Measurements from ENCODE around the gene PAK3. TPM values are rescaled to one million over a fixed set of nuclear protein-coding genes. Genes with fewer than 3 reads are reported as not detected.
A peak's percentile ranks its signal among the peaks of the same experiment; 100 is the strongest.

Gene PAK3
- total RNA-seq, 1 donor from 2014 or later, result 0.27 TPM

- TF ChIP-seq CTCF (IDR thresholded peaks at IDR 0.05; ENCODE audit: borderline replicate concordance), result peak; percentile 33
- Histone ChIP-seq H3K9me3 (replicated peaks) (no peaks in the 10 kb centered on the region), H3K27ac (replicated peaks) (no peak overlapping the region), H3K36me3 (no peaks in the 10 kb centered on the region), H3K4me3 (no peak overlapping the region), H3K4me1 (no peaks in the 10 kb centered on the region), H3K27me3 (ENCODE audit: low read depth) (no peaks in the 10 kb centered on the region)
- intact Hi-C loops (cut with micrococcal nuclease), result no loop called here
- DNase-seq, result no peak
These were observed 68.7 kb downstream of the PAK3 start for GRCh38 chrX:111164728-111165127.

DNA sequence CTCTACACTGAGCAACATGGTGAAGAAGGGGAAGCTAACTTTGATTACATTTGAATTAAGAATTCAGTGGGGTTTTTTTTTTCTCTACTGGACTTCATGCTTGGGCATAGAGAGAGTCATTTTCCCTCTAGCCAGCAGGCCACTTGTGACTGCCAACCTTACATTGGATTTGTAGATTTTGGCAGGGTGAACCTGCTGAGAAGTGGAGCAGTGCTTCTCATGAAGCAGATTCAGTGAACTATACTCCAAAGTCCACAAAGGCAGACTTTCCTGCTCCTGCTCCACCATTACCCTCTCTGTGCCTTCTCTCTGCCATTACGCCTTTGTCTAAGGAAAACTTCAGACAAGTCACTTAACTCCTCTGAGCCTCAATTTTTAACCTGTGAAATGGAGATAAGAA, 69.9 kb downstream of the PAK3 start:
- H3K27me3 ChIP-seq (ENCODE audit: low read depth), result no peaks in the 10 kb centered on the region
- TF ChIP-seq CTCF (IDR thresholded peaks at IDR 0.05; ENCODE audit: borderline replicate concordance), result no peak
- H3K4me3 ChIP-seq, result no peak overlapping the region
- no peaks in the 10 kb centered on the region for H3K4me1 ChIP-seq
- DNase-seq, result no peak
- H3K36me3 ChIP-seq, result no peaks in the 10 kb centered on the region
- no peak overlapping the region for H3K27ac ChIP-seq (replicated peaks)
- intact Hi-C loops (cut with micrococcal nuclease), result no loop called here
- H3K9me3 ChIP-seq (replicated peaks), result no peaks in the 10 kb centered on the region

DNA sequence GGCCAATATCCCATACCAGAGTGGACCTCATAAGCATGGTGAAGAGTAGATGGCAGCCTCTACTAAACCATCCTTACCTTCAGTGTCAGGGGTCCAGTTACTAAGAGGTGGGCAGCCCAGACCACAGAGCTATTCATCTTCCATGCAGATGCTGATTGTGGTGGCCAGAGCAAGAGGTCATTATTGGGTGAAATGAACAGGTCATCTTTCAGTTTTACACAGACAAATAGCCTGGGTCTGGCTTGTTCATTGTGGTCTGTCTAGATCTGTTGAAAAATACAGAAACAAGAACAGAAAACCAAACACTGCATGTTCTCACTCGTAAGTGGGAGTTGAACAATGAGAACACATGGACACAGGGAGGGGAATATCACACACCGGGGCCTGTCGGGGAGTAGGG, 71.3 kb downstream of the PAK3 start:
- intact Hi-C loops (cut with micrococcal nuclease), result no loop called here
- DNase-seq, result no peak
- no peak for TF ChIP-seq CTCF (IDR thresholded peaks at IDR 0.05; ENCODE audit: borderline replicate concordance)

DNA sequence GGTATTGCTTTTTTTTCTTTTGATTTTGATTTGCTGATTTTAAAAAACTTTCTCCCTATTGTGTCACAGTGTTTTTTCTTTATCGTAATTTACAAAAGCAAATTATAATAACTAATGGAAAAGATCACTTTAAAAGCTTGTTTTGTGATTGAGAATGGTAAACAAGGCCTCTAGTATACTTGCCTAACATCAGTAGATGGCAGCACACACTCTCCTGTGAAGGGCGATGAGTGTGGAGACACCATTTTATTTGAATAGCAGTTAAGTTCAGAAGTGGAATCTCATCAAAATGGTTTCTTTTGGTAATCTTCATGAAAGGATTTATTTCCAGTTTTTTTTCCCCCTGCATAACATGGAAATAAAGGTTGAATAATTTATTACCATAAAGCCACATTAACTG, 72.3 kb downstream of the PAK3 start:
- H3K9me3 ChIP-seq (replicated peaks), result no peaks in the 10 kb centered on the region
- no peak for DNase-seq
- intact Hi-C loops (cut with micrococcal nuclease), result no loop called here

More for the DNA sequence above, 71.3 kb downstream of the PAK3 start:
- H3K27me3 ChIP-seq (ENCODE audit: low read depth), result no peaks in the 10 kb centered on the region
- no peak overlapping the region for H3K4me3 ChIP-seq
- H3K9me3 ChIP-seq (replicated peaks), result no peaks in the 10 kb centered on the region
- no peaks in the 10 kb centered on the region for H3K36me3 ChIP-seq
- H3K4me1 ChIP-seq, result no peaks in the 10 kb centered on the region
- no peak overlapping the region for H3K27ac ChIP-seq (replicated peaks)

GRCh38 chrX:111169141-111169540, 73.2 kb downstream of the PAK3 start:
- Histone ChIP-seq H3K4me1 (no peaks in the 10 kb centered on the region), H3K4me3 (no peak overlapping the region), H3K27me3 (ENCODE audit: low read depth) (no peaks in the 10 kb centered on the region), H3K36me3 (no peaks in the 10 kb centered on the region), H3K9me3 (replicated peaks) (no peaks in the 10 kb centered on the region), H3K27ac (replicated peaks) (no peak overlapping the region)
- intact Hi-C loops (cut with micrococcal nuclease), result no loop called here
- no peak for DNase-seq
- no peak for TF ChIP-seq CTCF (IDR thresholded peaks at IDR 0.05; ENCODE audit: borderline replicate concordance)

More for the DNA sequence above, 72.3 kb downstream of the PAK3 start:
- TF ChIP-seq CTCF (IDR thresholded peaks at IDR 0.05; ENCODE audit: borderline replicate concordance), result peak; percentile 24
- no peak overlapping the region for H3K4me3 ChIP-seq
- no peaks in the 10 kb centered on the region for H3K4me1 ChIP-seq
- H3K27me3 ChIP-seq (ENCODE audit: low read depth), result no peaks in the 10 kb centered on the region
- no peak overlapping the region for H3K27ac ChIP-seq (replicated peaks)
- no peaks in the 10 kb centered on the region for H3K36me3 ChIP-seq

DNA sequence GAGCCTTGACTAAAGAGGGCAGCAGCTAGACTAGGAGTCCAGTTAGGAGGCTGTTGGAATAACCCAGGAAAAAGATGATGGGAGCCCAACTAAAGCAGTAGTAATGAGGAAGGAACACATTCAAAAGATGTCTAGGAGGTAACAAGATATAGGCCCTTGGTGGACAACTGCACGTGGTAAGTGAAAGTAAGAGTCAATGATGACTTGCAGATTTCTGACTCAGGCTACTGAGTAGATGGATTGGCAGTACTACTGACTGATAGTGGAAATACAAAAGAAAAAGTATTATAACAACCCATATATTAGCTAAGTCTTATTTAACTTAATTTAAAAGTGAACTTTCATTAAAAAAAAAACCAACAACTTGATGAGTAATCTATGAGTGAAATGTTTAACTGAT, 74.0 kb downstream of the PAK3 start:
- Histone ChIP-seq H3K9me3 (replicated peaks) (no peaks in the 10 kb centered on the region), H3K27ac (replicated peaks) (no peak overlapping the region), H3K36me3 (no peaks in the 10 kb centered on the region), H3K4me3 (no peak overlapping the region), H3K27me3 (ENCODE audit: low read depth) (no peaks in the 10 kb centered on the region), H3K4me1 (no peaks in the 10 kb centered on the region)
- no peak for DNase-seq
- intact Hi-C loops (cut with micrococcal nuclease), result no loop called here
- no peak for TF ChIP-seq CTCF (IDR thresholded peaks at IDR 0.05; ENCODE audit: borderline replicate concordance)
